GM21390 (cell line): ENCODE measurements around the gene WNT8B.

Experiments used
- ATAC-seq: cut with Tn5 transposase; IDR thresholded peaks from one replicate; pipeline ENCODE4 v1.9.1; 2021; ENCODE audit not compliant: unreplicated experiment

Gene WNT8B

DNA sequence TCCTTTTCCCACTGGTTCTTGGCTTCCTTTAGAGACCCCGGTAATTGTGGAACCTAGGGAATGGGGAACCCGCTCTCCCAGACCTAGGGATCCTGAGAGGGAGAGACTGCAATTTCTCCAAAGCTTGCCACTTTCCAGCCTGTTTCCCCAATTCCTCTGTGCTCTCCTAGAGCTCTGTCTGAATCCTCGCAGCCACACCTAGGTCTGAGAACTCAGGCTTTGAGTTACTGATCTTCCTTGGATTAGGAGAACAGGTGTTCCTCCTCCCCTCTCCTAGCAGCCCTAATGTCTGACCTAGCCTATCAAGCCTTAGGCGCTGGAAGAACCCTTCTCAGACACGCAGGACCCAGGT, 20.0 kb downstream of the WNT8B start:
- no peak for ATAC-seq

DNA sequence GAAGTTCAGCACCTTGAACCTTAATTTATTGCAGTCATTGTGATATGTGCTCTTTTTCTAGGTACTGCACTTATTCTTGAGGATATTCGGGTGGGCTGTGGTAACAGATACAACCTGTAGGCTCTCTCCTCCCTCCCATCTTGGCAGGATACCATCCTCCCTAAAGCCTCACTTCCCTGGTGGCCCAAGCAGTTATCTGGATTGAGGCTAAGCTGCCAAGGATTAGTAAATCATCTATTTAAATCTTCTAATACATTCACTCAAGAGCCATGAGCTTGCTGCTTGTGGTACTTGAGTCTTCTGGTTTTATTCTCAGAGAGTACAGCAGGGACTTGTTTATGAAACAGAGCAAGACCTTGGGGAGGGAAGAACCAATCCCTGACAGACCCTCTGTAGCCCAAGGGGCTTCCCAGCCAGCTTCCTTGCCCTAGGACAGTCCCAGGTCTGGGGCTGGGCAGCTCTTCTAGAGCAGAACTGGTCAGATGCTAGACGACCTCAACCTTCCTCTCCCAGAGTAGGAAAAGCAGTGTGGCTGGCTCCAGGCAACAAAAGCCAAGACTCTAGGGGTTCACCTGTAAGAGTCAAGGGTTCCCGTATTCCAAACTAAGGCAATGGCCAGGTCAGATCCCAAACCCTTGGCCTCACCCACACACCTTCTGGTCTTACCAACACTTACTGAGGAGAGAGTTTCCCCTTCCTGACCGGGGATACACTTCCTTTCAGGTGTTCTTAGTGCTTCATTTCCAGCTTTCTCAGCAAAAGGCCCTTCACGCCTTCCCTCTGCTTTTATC, 21.3 kb downstream of the WNT8B start:
- no peak for ATAC-seq

DNA sequence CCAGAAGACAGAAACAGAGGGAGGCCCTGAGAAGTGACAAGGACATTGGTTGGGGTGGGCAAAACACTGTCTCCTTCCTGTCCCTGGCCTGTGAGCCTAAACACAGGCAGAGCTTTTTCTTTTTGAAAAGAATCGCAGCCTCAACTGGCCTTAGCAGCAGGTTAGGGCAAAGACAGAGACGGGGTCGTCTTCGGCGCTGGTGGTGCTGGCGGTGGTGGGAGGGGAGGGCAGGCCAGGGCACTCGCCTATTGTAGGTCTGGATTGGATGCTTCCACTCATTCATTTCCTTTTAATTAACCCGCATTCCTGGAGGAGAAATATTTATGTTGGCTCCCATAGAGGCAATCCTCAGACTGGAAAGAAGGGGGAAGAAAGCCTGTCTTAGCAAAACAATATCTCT, 22.6 kb downstream of the WNT8B start:
- no peak for ATAC-seq

DNA sequence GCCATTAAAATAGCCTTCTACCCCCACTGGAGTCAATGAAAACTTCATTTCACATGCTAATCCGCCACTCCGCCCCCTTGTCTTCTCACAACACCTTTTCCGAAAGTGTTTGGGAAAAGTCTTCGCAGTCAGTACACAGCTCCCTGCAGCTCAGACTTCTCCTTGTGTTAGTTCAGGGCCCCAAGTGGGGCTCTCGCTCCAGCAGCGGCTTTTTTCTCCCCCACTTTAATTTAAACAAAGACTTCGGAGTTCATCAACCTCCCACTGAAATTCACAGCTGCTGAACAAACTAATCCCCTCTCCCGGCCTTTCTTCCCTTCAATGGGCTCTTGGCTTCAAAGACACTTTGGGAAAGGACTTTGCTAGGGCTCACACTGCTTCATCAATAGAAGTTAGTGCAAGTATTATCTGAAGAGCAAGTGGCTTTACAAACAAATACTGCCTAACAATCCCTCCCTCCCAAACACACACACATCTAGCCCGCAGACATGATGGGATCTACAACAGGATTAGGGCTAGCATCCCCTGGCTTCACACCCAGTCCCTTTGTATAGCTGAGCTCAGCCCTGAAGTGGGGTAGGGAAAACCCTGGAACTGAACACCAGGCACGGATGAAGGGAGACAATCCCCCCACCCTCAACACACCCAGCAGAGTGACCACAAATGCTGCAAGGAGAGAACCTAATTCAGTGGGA, 23.1 kb downstream of the WNT8B start:
- ATAC-seq: no peak

DNA sequence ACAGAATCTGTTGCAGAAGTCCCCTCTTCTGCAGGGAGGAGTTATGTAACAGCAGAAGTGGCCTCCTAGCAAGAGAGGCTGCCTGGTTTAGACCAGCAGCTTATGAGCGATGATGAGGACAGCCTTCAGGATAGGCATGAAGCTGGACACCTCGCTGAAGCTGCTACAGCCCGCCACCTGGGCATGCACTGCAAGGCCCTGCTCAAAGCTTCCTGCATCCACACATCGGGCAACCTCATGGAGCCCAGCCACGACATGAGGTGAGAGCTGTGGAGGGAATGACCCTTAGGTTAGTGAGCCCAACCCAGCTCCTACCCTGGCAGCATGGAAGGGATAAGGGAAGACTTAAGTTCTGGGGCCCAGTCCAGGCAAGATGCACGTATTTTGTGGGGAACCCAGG, 24.7 kb downstream of the WNT8B start:
- no peak for ATAC-seq

DNA sequence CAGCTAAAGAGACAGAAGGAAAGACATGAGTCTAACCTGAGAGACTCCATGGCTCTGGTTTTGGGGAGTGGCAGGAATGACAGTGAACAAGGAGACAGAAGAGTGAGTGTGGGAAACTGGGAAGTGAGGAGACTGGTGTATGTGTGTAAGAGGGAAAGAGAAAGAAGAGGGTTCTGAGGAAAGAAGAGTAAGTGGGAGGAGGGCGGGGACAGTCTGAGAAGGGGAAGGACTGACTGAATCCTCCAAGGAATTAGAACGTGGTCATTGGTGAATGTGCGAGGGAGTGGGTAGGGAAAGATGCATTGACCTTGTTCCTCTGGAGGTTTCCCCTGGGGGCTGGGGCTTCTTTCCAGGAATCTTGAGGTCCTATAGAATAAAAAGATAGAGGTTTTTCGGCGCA, 26.6 kb downstream of the WNT8B start:
- ATAC-seq: no peak

DNA sequence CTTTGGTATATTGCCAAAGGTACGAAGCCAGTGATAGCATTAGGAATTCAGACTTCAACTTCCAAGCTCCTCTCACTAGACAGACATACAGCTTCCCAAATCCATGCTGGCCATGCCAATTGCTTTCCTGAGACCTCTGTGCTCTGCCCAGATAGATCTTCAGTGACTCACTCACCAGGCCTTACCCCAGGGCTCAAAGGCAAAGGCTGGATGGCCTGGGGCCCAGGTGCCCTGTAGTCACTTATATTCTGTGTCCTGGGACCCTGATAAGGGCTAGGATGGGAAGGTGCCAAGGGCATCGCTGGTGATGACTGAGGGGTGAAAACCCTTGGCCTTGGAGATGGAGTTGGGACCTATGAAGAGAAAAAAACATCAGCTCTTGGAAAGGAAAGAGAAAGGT, 27.7 kb downstream of the WNT8B start:
- no peak for ATAC-seq

DNA sequence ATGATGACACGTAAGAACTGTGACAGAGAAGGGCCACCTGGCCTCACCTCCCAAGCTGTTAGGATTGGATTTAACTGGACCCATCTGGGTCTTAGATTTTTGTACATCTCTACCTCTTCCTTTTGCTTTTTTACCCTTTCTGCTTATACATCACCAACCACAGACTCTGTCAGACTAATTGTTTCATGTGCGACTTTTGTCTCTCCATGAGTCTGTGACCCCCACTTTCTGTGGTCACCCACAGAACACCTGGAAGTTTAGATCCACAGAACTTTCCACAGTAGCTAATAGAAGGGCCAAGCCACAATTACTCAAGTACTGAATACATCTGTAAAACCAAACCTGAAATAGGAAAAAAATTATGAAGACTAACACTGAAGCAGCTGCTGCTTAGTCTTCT, 33.8 kb downstream of the WNT8B start:
- no peak for ATAC-seq

DNA sequence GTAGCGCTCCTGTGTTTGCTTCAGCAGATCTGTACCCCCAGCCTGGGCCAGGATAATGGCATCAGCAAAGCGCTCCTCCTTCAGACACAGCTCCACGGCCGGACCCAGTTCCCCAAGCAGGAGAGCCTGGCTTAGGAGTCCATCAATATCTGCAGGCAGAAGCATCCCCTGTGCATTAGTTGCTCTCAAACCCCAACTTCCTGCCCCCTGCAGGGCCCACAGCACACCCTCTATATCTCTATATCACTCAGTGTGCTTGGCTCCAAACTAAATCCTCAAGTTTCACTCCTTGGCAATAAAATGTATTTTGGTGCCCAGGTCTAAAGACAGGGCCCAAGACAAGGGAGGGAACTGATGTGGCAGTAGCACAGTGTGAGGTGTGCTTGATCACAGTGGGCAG, 35.2 kb downstream of the WNT8B start:
- no peak for ATAC-seq

DNA sequence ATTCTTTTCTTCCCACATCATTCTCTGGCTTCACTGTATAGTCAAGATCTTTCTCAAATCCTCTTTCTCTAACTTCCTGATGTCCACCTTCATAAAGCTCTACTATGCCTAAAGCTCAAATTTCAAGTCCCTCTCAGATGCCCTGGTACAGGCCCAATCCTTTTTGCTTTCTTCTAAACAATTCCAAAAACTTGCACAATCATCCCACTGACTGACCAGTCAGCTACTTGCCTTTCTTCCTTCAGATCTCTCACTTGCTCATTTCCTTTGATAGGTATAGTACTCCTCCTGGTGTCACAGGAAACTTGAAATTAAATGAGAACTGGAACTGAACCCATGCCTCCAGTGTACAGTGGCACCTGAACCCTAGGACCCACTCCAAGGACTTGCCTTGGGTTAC, 38.6 kb downstream of the WNT8B start:
- ATAC-seq: no peak

DNA sequence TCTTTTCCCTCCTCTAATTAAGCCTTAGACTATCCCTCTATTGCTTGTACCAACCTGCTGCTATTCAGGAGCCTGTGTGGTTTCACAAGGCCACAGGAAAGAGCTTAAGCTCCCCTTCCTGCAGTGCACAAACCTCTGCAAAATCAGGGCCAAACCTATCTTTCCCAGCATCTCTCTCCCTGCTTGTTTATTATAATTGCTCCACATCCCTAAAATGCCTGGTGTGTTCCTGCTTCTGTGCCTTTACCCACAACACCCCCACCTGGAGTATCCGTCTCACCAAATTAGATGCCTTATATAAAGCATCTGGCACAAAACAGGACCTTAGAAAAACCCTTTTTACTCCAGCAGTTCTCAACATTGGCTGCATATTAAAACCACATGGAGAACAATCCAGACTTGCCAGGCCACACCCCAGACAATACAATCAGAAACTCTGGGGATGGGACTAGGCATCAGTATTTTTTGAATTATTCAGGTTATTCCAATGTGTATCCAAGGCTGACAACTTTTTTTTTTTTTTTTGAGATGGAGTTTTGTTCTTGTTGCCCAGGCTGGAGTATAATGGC, 40.2 kb downstream of the WNT8B start:
- ATAC-seq: no peak

DNA sequence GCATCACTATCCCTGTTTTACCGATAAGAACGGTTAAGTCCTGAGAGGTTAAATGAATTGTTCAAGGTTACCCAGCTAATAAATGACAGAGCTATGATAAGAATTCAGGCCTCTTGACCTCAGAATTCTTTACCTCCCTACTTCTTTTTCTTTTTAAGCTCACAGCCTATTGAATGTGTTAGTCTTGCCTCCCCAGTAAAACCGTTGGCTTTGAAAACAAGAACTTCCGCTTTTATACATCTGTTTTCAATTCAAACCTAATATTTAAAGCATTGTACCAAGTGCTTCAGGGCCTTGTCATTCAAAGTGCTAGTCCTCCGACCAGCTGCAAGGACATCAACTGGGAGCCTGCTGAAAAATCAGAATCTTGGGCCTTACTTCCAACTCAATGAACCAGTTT, 41.3 kb downstream of the WNT8B start:
- no peak for ATAC-seq

DNA sequence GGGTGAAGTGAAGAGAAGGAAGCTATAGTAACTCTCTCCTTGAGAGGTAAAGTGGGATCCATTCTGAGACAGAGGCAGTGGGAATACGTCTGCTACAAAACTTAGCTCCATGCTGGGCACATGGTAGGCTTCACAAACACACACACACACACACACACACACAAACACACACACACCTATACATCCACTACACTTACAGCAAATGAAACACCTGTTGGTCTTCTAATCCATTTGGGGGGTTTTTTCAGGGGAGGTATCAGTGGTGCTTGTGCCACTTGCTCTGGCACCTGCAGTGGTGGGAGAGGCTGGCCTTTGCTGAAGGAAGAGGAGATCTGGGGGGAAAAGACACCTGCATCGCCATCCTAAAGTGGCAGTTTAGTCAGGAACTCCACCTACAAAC, 42.4 kb downstream of the WNT8B start:
- no peak for ATAC-seq

DNA sequence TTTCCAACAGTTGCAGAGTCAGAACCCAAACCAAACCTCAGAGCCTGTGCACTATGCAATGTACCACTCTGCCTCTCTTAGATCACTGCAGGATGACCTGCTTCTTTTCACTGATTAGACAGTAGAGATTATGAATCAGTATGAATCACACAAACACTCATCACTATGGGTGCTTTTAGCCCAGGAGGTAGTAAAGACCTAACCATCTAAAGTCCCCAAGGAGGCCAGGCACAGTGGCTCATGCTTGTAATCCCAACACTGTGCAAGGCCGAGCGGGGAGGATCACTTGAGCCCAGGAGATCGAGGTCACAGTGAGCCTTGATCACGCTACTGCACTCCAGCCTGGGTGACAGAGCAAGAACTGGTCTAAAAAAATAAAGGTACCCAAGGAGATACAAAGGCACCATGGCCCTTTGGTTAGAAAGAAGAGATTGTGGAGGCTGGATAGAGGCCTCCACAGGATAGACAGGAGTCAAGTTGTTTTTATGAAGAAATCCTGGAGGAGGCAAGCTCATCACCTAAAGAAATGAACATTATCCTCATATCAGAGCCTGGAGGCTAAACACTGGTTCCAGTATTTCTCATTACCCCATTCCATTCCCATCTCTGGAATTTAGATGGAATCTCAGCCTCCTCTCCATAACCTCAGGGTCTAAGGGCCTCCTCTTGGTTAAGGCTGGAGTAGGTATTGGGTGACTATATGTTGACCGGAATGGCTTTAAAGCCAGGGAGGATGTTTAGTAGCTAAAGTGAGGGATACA, 44.0 kb downstream of the WNT8B start:
- ATAC-seq: no peak

DNA sequence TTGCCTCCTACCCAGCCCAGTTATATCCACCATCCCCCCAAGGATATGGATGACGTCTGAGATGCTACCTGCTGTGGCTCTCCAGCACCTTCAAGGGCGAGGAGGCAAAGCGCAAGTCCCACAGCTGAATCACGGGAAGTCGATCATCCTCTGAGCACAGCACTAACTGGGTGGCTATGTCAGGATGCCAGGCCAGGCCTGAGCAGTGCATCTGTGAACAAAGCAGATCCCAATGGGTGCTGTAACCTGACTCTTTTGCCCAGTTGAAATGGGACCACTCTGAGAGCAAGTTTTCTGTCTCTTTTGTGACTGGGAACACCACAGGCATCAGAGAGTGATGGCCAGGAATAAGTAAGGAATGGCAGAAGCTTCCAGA, 44.5 kb downstream of the WNT8B start:
- ATAC-seq: no peak

DNA sequence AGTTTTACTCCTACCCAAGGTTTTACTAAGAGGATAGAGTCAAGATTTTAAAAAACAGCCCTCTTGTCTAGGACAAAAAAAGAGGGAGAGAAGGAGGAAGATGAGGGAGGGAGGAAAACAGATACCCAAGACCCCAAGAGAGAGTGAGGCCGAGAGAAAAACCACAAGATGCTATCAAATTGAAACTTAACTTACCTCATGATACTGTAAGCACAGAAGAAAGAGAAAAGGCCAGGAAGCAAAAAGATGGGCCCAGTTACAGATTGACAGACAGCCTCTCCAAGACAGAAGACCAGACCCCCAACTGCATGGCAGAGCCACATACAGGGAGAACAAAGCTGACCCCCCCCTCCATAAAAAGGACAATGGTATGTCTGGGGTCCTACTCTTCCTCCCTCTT, 45.5 kb downstream of the WNT8B start:
- no peak for ATAC-seq

DNA sequence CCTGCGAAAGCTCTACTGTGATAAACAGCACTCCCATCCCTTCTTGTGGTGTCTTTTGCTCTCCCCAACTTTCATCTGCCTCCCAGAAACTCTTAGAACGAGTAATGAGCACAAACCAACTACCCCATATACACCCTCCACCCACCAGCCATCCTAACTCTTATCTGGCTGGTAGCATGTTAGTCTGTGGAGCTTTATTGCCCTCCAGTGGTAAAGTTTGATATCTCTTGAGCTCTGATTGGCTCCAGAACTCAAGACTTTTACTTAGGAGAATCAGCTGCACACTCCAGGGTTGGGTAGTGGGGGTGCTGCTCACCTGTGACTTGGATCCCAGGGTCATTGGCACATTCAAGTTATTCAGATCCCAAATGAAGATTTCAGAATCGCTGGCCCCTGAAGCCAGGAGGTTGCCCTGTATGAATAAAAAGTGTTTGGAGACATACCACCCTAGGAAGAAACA, 45.9 kb downstream of the WNT8B start:
- no peak for ATAC-seq

DNA sequence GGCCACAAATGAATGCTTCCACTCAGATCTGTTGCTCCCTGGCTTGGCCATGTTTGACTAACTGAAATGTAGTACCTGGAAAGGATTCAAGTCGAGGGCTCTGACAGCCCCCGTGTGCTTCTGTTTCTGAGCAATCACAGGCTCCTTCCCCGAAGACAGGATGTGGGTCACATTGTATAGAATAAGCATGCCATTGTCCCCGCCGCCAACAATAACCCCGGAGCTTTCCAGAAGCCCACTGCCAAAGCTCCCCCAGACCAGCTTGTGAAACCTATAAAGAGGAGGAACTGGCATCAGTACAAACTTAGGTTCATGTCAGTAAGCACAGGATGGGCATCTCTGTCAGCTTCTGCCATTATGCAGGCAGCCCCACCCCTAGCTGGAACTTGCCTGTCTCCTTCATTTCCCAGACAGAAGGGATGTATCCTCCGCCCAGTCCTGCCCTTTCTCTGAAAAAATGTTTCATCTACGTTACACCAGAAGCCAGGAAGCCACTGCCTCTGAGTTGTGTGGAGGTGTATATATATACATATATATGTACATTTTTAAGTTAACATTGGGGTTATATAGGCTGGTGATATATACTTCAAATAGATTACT, 46.5 kb downstream of the WNT8B start:
- no peak for ATAC-seq

DNA sequence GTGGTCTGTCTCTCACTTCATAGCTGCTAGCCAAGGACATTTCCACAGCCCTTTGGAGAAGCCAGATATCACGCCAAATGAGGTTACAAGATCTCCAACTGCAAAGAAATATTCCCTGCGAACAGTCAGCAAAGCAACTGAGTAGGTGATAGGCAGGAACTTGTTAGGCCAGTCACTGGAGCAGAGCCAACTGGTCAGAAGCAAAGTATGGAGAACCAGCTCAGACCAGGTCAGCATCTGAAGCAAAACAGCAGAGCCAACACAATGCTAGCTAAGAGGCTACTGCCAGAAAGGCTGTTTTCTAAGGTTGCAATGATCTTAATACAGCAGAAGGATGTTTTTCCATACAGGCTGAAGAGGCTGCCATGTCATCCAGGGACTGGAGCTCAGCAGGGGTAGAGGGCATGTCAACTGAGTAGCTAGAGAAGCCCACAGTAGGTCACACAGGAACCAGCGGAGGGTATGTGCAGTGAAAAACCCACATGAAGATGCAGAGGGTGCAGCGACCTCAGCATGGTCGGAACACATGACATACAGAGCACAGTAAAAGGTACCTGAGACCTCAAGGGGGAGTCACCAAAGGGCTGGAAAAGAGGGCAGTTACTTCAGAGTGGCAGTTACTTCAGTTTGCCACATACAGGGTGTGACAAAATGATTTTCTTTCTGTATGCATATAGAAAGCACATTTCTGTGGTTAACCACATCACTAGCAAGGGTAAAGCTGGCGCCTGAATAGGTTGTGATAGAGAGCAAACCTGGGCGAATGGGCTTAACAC, 47.9 kb downstream of the WNT8B start:
- peak; percentile 60 for ATAC-seq

DNA sequence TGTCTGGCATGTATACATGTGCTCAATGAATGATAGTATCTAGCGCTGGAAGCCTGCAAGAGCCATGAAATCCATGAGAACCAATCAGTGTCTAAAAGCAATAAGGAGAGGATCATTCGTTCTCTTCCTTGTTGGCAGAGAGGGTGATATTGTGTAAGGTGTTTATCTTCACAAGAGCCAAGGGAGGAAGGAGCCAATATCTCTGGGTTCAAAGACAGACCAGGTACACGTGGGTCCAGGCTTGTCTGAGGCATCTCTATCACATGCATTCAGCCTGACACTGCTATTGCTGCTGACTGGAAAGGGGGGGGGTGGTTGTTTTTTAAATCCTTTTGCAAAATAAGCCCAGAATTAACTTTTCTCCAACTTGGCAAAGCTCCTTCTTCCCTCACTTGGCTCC, 52.8 kb downstream of the WNT8B start:
- no peak for ATAC-seq

DNA sequence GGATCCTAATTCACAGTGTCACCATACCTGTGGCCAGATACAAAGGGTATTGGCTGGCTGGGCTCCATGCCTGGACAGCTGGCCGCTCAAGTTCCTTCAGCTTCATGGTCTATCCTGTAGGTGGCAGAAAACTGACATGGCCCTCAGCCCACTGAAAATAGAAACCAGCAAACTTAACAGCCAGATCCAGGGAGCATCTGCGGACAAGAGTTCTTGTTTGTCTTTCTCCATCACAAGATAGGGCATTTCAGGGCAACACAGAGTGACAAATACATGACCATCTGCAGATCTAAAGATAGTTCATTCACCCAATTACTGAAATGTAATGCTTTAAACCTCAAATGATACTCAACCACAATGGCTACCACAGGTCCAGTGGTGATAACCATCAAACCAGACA, 54.0 kb downstream of the WNT8B start:
- ATAC-seq: no peak
